ENCODE results near the gene UTP4. TPM values are rescaled to one million over a fixed set of nuclear protein-coding genes. Genes with fewer than 3 reads are reported as not detected.

Gene UTP4
- total and polyA plus RNA-seq, 2 of the 8 experiments (the other 6 are each of a cell fraction or from before 2014, with no cell fraction given), result 101 to 118 TPM

GRCh38 chr16:69131839-69132423, 518 bp upstream of the UTP4 start (continued):
- no peak for TF ChIP-seq CHD7 (IDR thresholded peaks at IDR 0.05; ENCODE audit: insufficient replicate concordance, low read length)
- no peak for TF ChIP-seq EZH2 (IDR thresholded peaks at IDR 0.05; ENCODE audit: low read depth, low read length, severe bottlenecking)
- TF ChIP-seq EP300 (IDR thresholded peaks at IDR 0.05; ENCODE audit: borderline replicate concordance in 1 of 2, low read depth in 2 of 2, low read length in 2 of 2), result no peak; a peak in 1 of 3 replicates
- TF ChIP-seq JUND (IDR thresholded peaks at IDR 0.05; ENCODE audit: low read length), result no peak
- TF ChIP-seq FOSL1 (IDR thresholded peaks at IDR 0.05; ENCODE audit: insufficient read depth, low read depth, low read length), result no peak

All from H1 (cell line).